ENCODE measurements around the gene MLH3.
"Not testable (repeated sequence)": the region's sequence is repeated elsewhere in the genome, so short reads cannot be mapped to it uniquely, and the experiment has no call there.

DNA sequence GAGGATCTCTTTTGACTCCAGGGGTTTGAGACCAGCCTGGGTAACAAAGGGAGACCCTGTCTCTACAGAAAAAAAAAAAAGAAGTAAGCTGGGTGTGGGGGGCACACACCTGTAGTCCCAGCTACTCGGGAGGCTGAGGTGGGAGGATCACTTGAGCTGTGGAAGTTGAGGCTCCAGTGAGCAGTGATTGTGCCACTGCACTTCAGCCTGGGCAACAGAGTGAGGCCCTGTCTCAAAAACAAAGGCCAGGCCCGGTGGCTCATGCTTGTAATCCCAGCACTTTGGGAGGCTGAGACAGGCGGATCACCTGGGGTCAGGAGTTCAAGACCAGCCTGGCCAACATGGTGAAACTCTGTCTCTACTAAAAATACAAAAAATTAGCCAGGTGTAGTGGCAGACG is 16.5 kb upstream of the MLH3 start:
- not testable (repeated sequence) for TF ChIP-seq POLR2A (IDR thresholded peaks at IDR 0.05)
- TF ChIP-seq, protein P1, sequence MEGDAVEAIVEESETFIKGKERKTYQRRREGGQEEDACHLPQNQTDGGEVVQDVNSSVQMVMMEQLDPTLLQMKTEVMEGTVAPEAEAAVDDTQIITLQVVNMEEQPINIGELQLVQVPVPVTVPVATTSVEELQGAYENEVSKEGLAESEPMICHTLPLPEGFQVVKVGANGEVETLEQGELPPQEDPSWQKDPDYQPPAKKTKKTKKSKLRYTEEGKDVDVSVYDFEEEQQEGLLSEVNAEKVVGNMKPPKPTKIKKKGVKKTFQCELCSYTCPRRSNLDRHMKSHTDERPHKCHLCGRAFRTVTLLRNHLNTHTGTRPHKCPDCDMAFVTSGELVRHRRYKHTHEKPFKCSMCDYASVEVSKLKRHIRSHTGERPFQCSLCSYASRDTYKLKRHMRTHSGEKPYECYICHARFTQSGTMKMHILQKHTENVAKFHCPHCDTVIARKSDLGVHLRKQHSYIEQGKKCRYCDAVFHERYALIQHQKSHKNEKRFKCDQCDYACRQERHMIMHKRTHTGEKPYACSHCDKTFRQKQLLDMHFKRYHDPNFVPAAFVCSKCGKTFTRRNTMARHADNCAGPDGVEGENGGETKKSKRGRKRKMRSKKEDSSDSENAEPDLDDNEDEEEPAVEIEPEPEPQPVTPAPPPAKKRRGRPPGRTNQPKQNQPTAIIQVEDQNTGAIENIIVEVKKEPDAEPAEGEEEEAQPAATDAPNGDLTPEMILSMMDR (IDR thresholded peaks at IDR 0.05), result not testable (repeated sequence)
